Measurements from ENCODE around the gene DAGLA. TPM values are rescaled to one million over a fixed set of nuclear protein-coding genes. Genes with fewer than 3 reads are reported as not detected.

DAGLA gene
- total and polyA plus RNA-seq, 2 donors (not counting 3 experiments of a cell fraction or from before 2014, with no cell fraction given): 2.5 to 4.7 TPM

GRCh38 chr11:61752925-61753521 is 72.8 kb downstream of the DAGLA start:
- dilution Hi-C loops (cut with MboI; ENCODE audit: extremely low pct_ligation_motif_present, low sequenced_read_pairs): no loop called here
- Histone ChIP-seq H3K27ac (ENCODE audit: insufficient read depth, low read depth, low read length) (no peak overlapping the region), H3K27me3 (ENCODE audit: control insufficient read depth in 2 of 2, insufficient read depth in 2 of 2, low read length in 2 of 2) (no peaks in the 10 kb centered on the region), H3K4me2 (ENCODE audit: insufficient read depth, low read length) (peak overlapping the region; percentile 45), H3K9me1 (replicated peaks; ENCODE audit: control insufficient read depth, extremely low read depth, insufficient read depth, low read length) (no peaks in the 10 kb centered on the region), H3K9me3 (replicated peaks; ENCODE audit: control insufficient read depth, insufficient read depth, low read length) (no peaks in the 10 kb centered on the region), H3K4me1 (ENCODE audit: control insufficient read depth, extremely low read depth, insufficient read depth, low read length) (peaks cover 12% of the 10 kb centered on the region), H4K20me1 (replicated peaks; ENCODE audit: control insufficient read depth, extremely low read depth, insufficient read depth, low read length) (no peaks in the 10 kb centered on the region), H3K79me2 (ENCODE audit: control insufficient read depth, insufficient read depth, low read length) (no peaks in the 10 kb centered on the region), H2AFZ (ENCODE audit: low read depth, low read length) (peak overlapping the region; percentile 82), H3K36me3 (ENCODE audit: control insufficient read depth in 2 of 2, extremely low read depth in 1 of 2, insufficient read depth in 2 of 2, low read length in 2 of 2) (no peaks in the 10 kb centered on the region), H3K9ac (replicated peaks; ENCODE audit: extremely low read depth, insufficient read depth, low read length) (no peak overlapping the region), H3K4me3 (replicated peaks in 1 of 3; ENCODE audit: insufficient read depth in 1 of 3, low read depth in 1 of 3, low read length in 3 of 3) (peak overlapping the region; percentile 9 to 41 (median 34))
- no TSS peak for BruUV-seq (replicated peaks)
- DNase-seq (ENCODE audit: low read depth, low spot score): no peak
- ChIA-PET POLR2A (no interaction called here), CTCF (interaction anchor here (0.8 to 1.9 kb wide), 6 partner anchors 19 to 194 kb away, joined by 3 to 7 read pairs (median 4); no protein-coding TSS in a partner anchor)
- FAIRE-seq: no peak
- TF ChIP-seq EZH2 (IDR thresholded peaks at IDR 0.05; ENCODE audit: borderline replicate concordance, low read depth, low read length, severe bottlenecking): no peak
- TF ChIP-seq GATA2 (IDR thresholded peaks at IDR 0.05; ENCODE audit: insufficient read depth, insufficient read length, low read depth, low read length): no peak
- no peak for TF ChIP-seq POLR2A (IDR thresholded peaks at IDR 0.05; ENCODE audit: low read depth, low read length)
- no peak for TF ChIP-seq CTCF (IDR thresholded peaks at IDR 0.05; ENCODE audit: extremely low read depth in 1 of 2, insufficient read depth in 1 of 2, low read depth in 1 of 2, low read length in 2 of 2)
- TF ChIP-seq JUN (IDR thresholded peaks at IDR 0.05; ENCODE audit: borderline replicate concordance, insufficient read depth, insufficient read length, low read depth): no peak
- TF ChIP-seq FOS (IDR thresholded peaks at IDR 0.05; ENCODE audit: borderline replicate concordance, insufficient read depth, low read length): no peak
- intact Hi-C loops (cut with micrococcal nuclease): loop anchor here (1.0 kb wide), 1 partner anchor 23 kb away; no protein-coding TSS in a partner anchor

Measured in endothelial cell of umbilical vein (primary cell).